Keratinocyte (primary cell): ENCODE results near the gene CYP1A1. TPM values are rescaled to one million over a fixed set of nuclear protein-coding genes. Genes with fewer than 3 reads are reported as not detected.

Experiments used
- DNase-seq: peaks from one replicate; pipeline ENCODE4 v3.0.0-alpha.2; 2011; ENCODE audit warnings: low read depth, missing footprints, low spot score
- FAIRE-seq: peaks from 2 replicates; lab custom pipeline; 2011; peaks lifted over from hg19 to GRCh38; lab: Jason Lieb, UNC
- H2AFZ ChIP-seq: 2 replicates; pipeline ENCODE4 v1.6.0; 2012; ENCODE audit warnings: low read length, control low read depth, inconsistent platforms; ENCODE audit not compliant: control insufficient read depth
- H3K27ac ChIP-seq: 2 replicates; pipeline ENCODE4 v1.5.1; 2011; ENCODE audit warnings: low read length; ENCODE audit not compliant: control insufficient read depth, insufficient read depth
- H3K27me3 ChIP-seq: 3 replicates; pipeline ENCODE4 v1.6.0; 2011; ENCODE audit warnings: low read length; ENCODE audit not compliant: control insufficient read depth, insufficient read depth; ENCODE audit errors: extremely low read depth
- H3K36me3 ChIP-seq, 2 experiments: 2 replicates in 1 of 2; 3 replicates in 1 of 2; pipeline ENCODE4 v1.5.1; 2011; ENCODE audit warnings: low read length in 2 of 2, mild to moderate bottlenecking in 1 of 2; ENCODE audit not compliant: control insufficient read depth in 2 of 2, insufficient read depth in 2 of 2; ENCODE audit errors: extremely low read depth in 1 of 2
- H3K4me1 ChIP-seq: 3 replicates; pipeline ENCODE4 v1.5.1; 2011; ENCODE audit warnings: low read length; ENCODE audit not compliant: control insufficient read depth, insufficient read depth; ENCODE audit errors: extremely low read depth
- H3K4me2 ChIP-seq: 3 replicates; pipeline ENCODE4 v1.6.0; 2011; ENCODE audit warnings: low read depth, low read length; ENCODE audit not compliant: control insufficient read depth, insufficient read depth; ENCODE audit errors: extremely low read depth
- H3K4me3 ChIP-seq, 3 experiments: fragments of 200-600 bp in 1 of 3; sonication (generic) in 1 of 3; 2 replicates in 2 of 3; 3 replicates in 1 of 3; pipeline ENCODE4 v1.5.1; 2011 to 2016; ENCODE audit warnings: low read length in 3 of 3, mild to moderate bottlenecking in 3 of 3, control low read depth in 2 of 3, inconsistent platforms in 1 of 3, low read depth in 1 of 3, mixed read lengths in 1 of 3, mixed run types in 1 of 3, moderate library complexity in 1 of 3; ENCODE audit not compliant: control insufficient read depth in 2 of 3, insufficient read depth in 2 of 3; ENCODE audit errors: extremely low read depth in 1 of 3
- H3K79me2 ChIP-seq: 2 replicates; pipeline ENCODE4 v1.6.0; 2012; ENCODE audit warnings: low read length; ENCODE audit not compliant: control insufficient read depth, insufficient read depth
- H3K9ac ChIP-seq: 3 replicates; pipeline ENCODE4 v1.6.0; 2011; ENCODE audit warnings: low read length; ENCODE audit not compliant: control insufficient read depth, insufficient read depth; ENCODE audit errors: extremely low read depth
- H3K9me1 ChIP-seq: 3 replicates; pipeline ENCODE4 v1.6.0; 2011; ENCODE audit warnings: low read length; ENCODE audit not compliant: control insufficient read depth, insufficient read depth; ENCODE audit errors: extremely low read depth
- H3K9me3 ChIP-seq: 2 replicates; pipeline ENCODE4 v1.5.1; 2012; ENCODE audit warnings: low read depth, low read length; ENCODE audit not compliant: control insufficient read depth
- H4K20me1 ChIP-seq: 3 replicates; pipeline ENCODE4 v1.6.0; 2011; ENCODE audit warnings: low read length; ENCODE audit not compliant: control insufficient read depth, insufficient read depth; ENCODE audit errors: extremely low read depth
- CTCF ChIP-seq, 3 experiments: IDR thresholded peaks in 1 of 3; conservative IDR thresholded peaks in 1 of 3; optimal IDR thresholded peaks in 1 of 3; 2 replicates in 2 of 3; 3 replicates in 1 of 3; pipeline versions ENCODE3 to v1.5.1; 2011; ENCODE audit warnings: low read length in 3 of 3, mild to moderate bottlenecking in 3 of 3, moderate library complexity in 2 of 3, control low read depth in 1 of 3, inconsistent platforms in 1 of 3; ENCODE audit not compliant: insufficient read depth in 2 of 3; ENCODE audit errors: extremely low read depth in 1 of 3
- EZH2 ChIP-seq: IDR thresholded peaks from one replicate; pipeline ENCODE4 v1.6.1; 2012; ENCODE audit warnings: inconsistent platforms, mild to moderate bottlenecking, low read length, moderate library complexity
- dilution Hi-C: fragments of 300-500 bp; cut with MboI; formaldehyde crosslinking; loops from one replicate; pipeline ENCODE4 v1.7.0; 2020; ENCODE audit warnings: low sequenced_read_pairs; ENCODE audit not compliant: extremely low pct_ligation_motif_present
- polyA plus RNA-seq, 5 experiments: library from polyadenylated mRNA; depleted of rRNA in 3 of 5; stranded (reverse) in 3 of 5; stranded (forward) in 1 of 5; unstranded in 1 of 5; fragments of >200 nt; gene quantifications; 1 replicate in 1 of 5; 2 replicates in 3 of 5; 3 replicates in 1 of 5; pipeline versions ENCODE4 v1.2.1 to v1.2.3, GENCODE V29; 2011 to 2012; ENCODE audit warnings: missing spikeins in 2 of 5, low read depth in 1 of 5, low replicate concordance in 1 of 5

CYP1A1 gene
- polyA plus RNA-seq, 1 donor (not counting 4 experiments of a cell fraction or from before 2014, with no cell fraction given): 4.8 TPM

- peak within 1 kb of the TSS; percentile 95 for H3K27ac ChIP-seq
- DNase-seq (peak; percentile 11), FAIRE-seq (no peak)
- peak within 1 kb of the TSS; percentile 98 for H2AFZ ChIP-seq
- H4K20me1 ChIP-seq: no peaks in the 10 kb centered on the region
- H3K9me3 ChIP-seq: no peaks in the 10 kb centered on the region
- peaks cover 14% of the 10 kb centered on the region for H3K4me1 ChIP-seq
- H3K4me3 ChIP-seq: peak within 1 kb of the TSS; percentile 62 to 95 (median 92)
- H3K9me1 ChIP-seq: no peaks in the 10 kb centered on the region
- no peaks in the 10 kb centered on the region for H3K27me3 ChIP-seq
- peak within 1 kb of the TSS; percentile 90 for H3K4me2 ChIP-seq
- peaks cover 0 to 3% of the 10 kb centered on the region in 2 experiments for H3K36me3 ChIP-seq
- H3K79me2 ChIP-seq: peaks cover 47% of the 10 kb centered on the region
- dilution Hi-C loops: no loop called here
- TF ChIP-seq EZH2 (no peak), CTCF (optimal IDR thresholded peaks at IDR 0.05 in 1 of 3, IDR thresholded peaks at IDR 0.05 in 1 of 3, conservative IDR thresholded peaks at IDR 0.05 in 1 of 3; ENCODE audit: extremely low read depth in 1 of 3, insufficient read depth in 2 of 3, low read length in 3 of 3) (no peak)
- H3K9ac ChIP-seq: peak within 1 kb of the TSS; percentile 99
Observed at GRCh38 chr15:74695597-74696397, 29.5 kb downstream of the CYP1A1 start, which contains the start of gene EDC3. TSS of gene EDC3 (minus strand) at chr15:74696024. CDS start at chr15:74675124, 20,900 bp downstream.

- no peak for FAIRE-seq
- H3K27ac ChIP-seq: no peak overlapping the region
- no peaks in the 10 kb centered on the region for H4K20me1 ChIP-seq
- H3K36me3 ChIP-seq: peaks cover 0 to 3% of the 10 kb centered on the region in 2 experiments
- H3K79me2 ChIP-seq: peaks cover 59% of the 10 kb centered on the region
- peaks cover 14% of the 10 kb centered on the region for H3K4me1 ChIP-seq
- TF ChIP-seq EZH2 (no peak), CTCF (optimal IDR thresholded peaks at IDR 0.05 in 1 of 3, IDR thresholded peaks at IDR 0.05 in 1 of 3, conservative IDR thresholded peaks at IDR 0.05 in 1 of 3; ENCODE audit: extremely low read depth in 1 of 3, insufficient read depth in 2 of 3, low read length in 3 of 3) (no peak)
- no peak overlapping the region for H3K9ac ChIP-seq
- H3K4me2 ChIP-seq: no peak overlapping the region
- H3K27me3 ChIP-seq: no peaks in the 10 kb centered on the region
- H3K9me1 ChIP-seq: no peaks in the 10 kb centered on the region
- H3K9me3 ChIP-seq: no peaks in the 10 kb centered on the region
- no peak overlapping the region for H3K4me3 ChIP-seq
- dilution Hi-C loops: no loop called here
- no peak for DNase-seq
- no peak overlapping the region for H2AFZ ChIP-seq
Observed at GRCh38 chr15:74692327-74692726, 33.0 kb downstream of the CYP1A1 start.
